Measurements from ENCODE around the gene MBP.

The MBP gene

DNA sequence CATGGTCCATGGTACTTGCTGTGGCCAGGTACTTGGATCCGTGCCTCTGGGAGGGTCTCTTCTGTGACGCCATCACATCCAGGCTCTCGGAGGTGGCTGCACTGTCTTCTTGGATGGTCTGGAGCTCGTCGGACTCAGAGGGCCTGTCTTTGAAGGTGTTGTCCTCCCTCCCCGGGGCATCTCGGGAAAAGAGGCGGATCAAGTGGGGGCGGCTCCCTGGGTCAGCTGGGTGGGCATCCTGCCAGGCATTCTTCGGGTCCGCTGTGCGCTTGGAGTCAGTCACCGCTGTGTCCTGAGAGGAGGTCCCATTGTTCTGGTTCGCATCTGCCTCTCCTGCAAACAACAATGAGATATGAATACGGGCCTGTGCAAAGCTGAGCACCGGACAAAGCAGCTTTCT lies 115.6 kb downstream of the MBP start:
- DNase-seq, result no peak

DNA sequence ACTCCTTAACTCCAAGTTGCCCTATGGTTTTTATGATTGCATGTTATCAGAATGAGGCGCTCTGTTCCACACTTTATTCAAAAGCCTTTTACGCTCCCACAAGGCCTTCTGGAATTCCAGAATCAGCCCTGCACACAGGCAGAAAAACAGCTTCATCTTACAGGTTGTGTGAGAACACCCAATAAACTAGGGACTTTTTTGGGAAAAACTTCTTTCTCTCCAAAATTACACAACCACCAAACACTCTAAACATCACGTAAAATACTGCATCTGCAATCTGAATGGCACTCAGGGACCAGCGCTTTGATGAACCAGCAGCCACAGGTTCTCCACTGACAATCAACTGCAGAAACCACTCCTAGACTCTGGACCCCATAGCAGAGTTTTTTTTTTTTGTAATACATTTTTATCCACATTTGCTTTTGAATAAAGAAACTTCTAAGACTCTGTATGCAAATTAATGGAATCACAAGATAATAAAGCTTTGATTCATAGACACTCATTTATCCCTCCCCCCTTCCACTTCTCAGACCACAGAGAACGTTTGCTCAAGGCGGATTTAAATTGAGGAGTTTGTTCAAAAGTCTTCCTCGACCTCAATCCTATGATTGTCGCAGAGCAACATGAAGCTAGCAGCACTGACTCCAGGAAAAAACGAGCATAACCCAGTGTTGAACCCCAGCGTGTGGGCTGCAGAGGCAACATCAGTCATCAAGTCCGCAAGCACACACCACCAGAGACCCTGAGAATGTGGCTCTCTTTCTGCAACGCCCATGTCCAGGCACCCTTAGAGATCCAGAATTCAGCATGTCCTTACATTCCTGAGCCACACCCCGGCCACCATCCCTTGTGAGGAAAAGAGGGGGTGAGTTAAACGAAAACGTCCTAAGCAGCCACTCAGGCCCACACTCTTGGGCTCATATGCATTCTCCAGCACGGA lies 116.5 kb downstream of the MBP start:
- DNase-seq, result no peak

DNA sequence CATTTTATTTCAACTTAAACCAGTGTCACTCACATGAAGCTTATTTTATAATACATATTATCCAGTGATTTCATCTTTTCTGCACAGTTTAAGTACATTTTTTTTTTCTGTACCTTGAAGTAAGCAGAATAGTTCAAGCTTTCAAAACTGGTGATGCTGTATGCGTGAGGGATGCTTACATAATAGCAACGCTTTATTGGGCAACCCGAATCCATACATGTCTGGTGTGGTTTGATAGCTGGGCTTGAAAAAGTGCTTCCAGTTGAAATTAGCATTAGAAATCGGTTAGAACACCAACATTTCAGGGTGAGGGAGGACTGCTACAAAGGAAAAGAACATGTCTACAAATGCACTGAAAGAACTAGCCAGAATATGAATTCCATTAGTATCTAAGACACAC lies 117.4 kb downstream of the MBP start:
- DNase-seq, result no peak

DNA sequence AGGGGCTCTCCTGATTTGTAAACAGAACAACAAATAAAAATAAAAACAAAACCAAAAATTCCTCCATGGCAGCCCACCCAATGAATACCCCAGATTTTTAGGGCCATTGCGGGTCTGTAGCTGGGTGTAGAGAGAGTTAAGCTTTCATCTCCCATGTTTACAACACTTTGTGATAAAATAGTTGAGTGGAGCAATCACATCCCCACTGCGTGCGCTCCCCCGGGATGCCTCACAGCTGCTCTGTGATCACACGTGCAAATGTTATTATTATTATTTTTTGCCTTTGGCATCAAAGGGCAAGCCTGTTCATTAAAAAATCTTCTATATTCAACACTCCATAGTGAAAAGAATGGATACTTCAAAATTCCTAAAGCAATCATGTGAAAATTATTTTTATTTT lies 118.0 kb downstream of the MBP start:
- DNase-seq, result no peak

DNA sequence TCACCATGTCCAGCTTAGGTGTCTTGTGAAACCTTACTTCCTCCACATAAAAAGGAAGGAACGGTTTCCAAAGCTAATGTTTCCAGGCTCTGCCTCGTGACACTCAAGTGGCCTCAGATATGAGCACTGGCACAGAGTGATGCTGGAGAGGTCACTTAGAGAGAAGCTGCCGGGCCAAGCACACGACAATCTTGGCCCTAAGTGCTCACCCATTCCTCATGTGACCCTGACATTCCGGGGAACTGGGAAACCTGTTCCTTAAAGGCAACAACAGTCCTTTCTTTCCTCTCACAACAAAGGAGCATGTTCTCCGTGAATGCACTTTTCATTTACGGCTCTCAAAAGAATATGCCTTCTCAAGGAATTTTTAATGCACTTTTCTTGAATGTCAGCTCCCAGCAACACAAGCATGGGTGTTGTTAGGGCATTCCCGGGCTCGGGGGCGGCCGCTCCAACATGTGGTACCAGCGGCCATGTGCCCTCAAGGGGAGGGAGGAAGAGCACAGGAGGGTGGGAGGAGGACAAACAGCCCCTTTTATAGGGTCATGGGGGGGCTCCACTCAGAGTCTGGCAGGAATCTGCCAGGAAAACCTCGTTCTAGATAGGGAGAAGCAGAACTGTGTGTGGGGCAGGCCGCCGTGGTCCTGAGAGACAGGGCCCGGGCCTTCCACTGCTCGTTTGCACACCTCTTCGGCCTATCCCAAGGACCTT lies 118.6 kb downstream of the MBP start:
- no peak for DNase-seq

DNA sequence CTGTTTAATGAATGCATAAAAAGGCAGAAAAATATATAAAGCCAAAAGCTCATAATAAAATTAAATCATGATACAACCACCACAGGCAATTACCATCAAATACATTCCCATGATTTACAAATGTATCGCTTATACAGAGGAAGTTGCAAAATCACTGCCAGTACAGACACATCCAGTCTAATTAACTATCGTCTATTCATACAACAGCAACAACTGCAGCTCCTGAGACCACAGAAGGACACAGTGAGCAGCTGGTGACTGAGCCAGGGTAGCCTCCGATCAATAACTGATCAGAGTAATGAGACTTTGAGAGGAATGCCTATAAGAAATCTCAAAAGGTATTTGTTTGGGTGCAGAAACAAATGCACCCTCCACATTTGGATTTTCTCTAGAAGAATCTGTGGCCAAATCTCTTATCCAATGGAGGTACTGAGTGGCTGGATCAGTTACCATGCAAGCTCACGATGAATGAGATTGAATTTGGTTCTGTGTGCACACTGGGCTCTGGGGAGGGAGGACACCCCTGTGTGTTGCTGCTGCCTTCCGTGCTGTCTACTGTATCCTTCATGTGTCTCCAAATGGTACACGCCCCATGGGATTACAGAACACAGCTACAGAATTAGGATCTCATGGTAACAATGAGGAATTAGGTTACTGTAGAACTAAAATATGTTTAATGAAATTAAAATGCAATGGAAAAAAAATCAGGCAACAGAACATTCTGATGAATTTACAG lies 119.6 kb downstream of the MBP start:
- DNase-seq, result no peak

DNA sequence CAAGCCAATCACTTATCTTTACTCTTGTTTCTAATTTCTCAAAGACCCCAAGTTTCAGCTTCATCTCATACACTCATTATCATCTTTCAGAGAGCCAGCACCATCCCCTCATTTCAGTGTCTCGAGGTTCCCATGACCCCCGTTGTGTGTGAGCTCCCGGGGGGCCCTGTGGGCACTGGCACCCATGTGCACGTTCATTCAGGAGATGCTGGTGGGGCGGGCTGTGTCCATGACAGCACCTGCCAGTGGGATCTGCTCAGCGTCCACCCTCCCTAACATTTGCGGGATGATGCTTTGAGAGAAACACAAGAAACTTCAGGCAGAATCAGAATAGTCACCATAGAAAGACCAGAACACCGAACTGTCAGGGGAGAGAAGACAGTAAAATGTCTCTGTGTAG lies 120.5 kb downstream of the MBP start:
- DNase-seq, result no peak

DNA sequence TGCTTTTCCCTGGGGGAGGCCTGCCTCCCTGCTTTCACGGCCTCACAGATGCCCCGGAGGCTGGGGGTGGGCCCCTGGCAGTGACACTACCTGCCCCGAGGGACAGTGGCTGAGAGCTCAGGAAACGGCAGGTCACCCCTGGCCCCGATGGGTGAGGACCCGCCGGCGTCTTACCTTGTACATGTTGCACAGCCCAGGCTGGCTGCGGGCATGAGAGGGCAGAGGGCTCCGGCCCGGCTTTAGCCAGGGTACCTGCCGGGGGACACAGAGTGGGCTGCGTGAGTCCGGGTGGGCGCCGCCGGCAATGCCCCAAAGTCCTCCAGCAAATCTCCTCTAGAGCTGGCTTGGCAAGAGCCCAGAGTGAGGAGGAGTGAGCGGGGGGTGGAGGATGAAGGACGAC lies 122.9 kb downstream of the MBP start:
- DNase-seq, result no peak

DNA sequence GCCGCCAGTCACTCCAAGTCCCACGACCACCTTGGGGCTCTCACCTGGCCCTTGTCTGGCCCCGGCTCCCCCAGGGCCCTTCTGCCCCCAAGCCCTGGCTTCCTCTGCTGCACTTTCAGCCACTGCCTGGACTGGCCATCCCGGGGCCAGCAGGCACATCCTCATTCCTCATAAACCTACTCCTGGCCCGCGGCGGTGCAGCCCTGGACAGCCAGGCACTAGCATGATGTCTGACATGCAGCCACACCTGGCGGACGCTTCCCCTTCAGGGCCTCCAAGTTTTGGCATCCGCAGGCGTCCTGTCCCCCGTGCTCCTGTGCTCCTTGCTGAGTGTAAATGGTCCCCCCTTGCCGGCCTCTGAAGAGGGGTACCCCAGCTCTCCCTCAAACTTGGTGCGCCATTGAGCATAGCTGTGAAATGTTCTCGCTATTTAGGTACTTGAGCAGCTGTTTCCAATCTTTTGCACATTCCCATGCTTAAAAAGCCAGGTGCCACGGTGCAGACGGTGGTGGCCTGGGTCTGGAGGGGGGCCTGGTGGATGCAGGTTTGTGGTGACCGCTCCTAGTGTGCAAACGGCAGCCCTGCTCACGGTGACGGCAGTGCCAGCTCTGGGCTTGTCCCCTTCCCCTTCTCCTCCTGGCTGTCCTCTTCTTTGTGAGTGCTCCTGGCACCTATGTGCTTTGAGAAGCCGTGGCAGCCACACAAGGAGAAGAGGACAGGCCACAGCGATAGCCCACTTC lies 123.8 kb downstream of the MBP start:
- no peak for DNase-seq

DNA sequence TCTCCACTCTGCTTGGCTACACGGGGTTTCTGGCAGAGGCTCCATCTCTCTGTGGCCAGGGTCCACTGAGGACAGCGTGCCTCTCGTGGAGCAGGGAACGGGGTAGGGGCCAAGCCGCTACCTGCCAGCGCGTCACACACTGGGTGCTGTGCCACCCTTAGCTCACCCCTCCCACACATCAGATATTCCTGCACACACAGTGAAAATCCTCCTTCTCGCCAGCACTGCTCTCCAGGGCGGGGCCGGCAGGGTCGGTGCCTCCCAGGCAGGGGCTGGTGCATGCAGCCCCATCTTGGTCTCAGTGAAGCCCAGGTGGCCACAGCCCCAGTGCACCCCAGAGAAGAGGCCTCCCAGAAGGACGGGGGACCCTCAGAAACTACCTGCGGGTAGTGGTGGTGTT lies 124.6 kb downstream of the MBP start:
- no peak for DNase-seq

DNA sequence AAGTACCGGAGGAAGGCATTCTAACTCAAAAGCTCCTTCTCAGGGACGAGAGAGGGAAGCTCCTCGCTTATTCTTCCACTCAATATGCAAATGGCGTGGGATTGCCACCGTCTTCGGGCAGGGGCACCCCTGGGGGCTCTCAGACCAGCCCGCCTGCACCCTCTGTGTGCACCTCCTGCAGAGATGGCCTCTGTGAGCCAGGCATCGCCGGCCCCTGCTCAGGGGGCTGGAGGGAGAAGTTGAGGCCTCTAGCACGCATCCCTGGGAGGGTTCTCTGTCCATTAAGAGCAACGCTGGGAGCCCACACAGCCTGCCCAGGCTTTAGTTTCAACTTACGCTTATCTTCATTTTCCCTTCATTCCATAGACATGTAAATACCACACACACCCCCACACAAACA lies 125.3 kb downstream of the MBP start:
- DNase-seq, result no peak

DNA sequence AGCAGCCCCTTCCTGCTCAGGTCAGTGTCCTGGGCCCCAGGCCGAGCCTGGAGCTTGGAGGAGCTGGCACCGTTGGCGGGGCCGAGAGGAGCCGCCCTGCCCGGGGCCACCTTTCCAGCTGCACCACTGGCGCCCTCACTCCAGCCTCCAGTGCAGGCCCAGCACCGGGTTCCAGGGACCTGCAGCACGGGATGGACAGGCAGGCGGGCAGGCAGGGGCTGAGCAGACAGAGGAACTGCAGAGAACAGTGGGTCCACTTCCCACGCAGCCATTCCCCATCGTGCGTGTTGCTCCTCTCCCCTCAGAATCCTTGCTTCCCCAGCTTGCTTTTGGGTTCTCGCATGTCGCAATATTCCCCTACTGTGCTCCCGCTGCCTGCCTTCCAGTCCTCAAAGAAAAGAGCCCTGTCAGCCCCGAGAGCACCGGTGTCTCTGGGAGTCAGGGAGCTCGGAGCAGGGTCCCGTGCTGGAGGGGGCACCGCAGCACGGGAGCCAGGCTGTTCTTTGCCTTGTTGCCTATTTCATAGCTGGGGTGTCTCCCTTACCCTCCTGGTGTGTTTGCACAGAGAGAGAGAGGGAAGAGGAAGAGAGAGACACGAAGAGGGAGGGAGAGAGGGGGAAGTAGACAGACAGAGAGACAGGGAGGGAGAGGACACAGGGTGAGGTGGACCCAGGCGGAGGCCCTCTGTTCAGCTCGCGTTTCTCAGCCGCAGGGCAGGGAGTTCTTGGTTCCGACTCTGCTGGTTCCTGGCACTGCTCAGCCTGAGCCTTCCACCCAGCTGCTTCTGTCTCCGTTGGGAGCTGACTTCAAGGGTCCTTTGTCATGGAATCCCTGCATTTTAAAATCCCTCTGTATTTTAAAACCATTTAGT lies 126.0 kb downstream of the MBP start:
- DNase-seq, result no peak

DNA sequence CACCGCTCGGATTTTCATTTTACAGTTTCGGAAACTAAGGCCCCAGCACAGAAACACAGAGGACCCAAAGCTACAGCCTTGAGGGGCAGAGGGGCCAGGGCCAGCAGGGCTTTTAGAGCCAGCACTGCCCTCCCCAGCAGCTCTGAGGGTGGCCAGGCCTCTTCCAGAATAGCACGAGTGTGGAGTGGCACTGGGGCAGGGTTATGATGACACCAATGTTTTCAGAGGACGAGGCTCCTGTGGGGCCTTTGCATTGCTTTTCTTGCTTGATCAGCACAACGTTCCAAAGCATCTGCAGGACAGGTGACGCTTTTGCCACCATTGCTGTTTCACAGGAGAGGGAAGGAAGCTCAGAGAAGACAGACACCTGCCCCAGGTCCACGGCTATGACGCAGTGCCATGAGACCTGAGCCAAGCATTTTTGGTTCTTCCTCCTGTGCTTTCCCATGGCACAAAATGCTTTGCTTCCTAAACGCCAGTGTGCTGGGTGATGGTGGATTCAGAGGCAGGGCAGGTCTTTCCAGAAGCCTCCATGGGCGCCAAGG lies 126.9 kb downstream of the MBP start:
- DNase-seq, result no peak

DNA sequence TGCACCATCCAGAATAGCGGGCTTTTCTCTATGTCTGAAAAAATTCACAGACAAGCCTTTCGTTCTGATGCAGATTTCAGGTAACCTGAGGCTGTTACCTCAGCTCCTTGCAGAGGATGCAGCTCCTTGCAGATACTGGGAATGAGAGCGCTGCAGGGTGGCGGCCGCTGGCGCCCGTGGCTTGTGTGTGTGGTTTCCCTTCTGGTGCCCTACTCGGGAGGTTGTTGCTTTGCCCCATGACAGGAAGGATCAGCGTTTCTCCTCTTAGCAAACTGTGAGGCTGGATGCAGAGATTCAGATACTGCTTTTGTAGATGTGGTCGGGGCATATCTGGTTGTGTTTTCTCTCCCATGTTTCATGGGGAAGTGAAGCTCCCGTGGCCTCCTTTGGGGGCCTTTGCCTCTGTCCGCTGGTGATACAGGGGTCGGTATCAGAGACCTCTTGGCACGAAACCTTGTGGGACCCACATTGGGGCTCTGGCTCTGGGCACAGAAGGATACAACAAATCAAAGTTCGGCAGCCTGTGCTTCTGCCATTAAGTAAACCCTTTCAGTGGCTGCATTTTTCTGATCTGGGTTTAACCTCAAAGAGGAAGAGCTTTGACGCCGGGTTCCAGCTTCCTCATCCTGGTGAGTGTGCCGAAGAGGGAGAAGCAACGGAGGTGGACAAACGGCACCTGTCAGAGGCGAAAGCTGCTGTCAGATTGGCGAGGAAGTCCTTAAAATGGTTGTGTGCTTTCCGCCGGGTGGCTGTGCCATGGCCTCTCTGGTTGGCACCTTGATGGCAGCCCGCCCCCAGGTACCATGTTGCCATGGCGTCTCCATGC lies 127.8 kb downstream of the MBP start:
- DNase-seq, result no peak

DNA sequence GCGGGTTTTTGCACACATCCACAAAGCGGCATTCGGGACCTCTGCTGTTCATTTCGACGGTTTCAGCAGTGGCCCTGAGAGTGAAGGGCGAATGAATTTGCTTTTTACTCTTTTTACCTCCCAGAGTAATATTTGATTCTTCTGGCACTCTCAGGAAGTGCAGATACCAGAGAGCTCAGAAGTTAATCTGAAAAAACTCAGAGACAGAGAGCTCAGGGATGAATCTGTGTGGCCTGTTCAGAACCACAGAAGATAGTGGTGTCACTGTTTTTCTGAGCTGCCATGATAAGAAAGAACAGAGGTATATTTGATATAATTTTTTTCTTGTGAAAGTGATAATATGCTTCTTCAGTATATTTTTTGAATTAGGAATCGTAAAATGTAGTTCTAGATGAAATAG lies 129.3 kb downstream of the MBP start:
- DNase-seq, result no peak

DNA sequence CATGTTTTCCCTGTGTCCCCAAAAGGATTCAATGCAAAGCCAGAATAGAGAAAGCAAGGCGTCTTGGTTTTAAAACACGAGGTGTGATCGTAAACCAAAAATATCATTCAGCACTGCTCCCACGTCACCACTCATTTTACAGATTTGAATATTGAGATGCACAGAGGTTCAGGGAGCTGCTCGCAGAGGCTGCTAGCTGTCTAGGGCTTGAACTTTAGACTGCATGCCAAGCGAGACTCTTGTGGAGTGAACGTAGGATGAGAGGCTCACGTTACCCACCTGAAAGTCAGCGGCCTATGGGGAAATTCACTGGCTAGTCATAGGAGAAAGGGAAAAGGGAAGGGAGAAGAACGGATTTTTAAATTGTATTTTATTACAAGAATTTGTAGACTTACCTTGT lies 130.1 kb downstream of the MBP start:
- no peak for DNase-seq

DNA sequence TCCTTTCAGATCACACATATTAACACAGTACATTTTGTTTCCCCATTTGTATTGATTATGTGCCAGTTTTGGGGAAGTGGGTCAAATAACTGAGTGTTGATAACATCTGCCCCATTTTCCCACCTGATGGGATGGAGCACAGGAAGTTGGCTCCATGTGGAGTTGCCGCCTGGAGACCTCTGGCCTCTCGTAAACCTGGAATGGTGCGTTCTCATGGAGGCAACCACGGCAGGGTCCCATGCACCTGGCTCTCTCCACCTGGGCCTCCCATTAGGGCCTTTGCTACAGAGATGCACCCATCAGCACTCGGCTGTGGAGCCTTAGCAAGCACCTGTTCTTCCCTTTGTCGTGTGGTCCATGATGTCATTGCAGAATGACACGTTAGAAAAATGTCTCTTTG lies 130.6 kb downstream of the MBP start:
- DNase-seq, result no peak

DNA sequence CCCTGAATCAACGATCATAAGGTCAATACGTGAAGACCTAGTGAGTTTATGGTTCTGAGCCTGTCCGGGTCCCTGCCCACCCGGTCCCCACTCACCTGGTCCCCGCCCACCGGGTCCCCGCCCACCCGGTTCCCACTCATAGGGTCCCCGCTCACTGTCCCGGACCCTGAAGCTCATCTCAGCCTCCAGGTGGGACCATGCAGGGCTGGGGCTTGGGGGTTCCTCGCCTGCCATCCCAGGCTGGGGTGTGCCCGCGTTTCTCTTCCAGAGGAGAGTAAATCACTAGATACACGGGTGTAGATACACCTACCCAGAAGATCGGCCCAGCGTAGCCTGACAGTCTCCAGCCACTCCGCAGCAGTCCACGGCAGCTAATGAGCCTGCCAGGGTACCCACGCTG lies 131.5 kb downstream of the MBP start:
- no peak for DNase-seq

DNA sequence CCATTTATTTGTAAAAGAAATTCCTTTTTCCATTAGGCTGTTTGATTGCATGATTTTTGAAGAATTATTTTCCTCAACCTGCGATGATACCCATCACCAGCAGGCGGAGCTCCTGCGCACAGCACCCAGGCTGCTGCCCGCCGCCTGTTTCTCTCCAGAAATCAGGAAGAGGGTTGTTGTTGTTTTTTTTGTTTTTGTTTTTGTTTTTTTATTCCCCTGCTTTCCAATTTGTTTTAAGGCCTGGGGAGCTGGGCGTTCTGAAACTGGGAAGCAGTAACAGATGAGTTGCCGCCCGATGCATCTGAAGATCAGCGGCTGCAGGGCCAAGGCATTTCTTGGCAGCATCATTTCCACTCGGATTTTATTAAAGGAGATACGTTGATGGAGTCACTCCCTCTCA lies 132.1 kb downstream of the MBP start:
- peak; percentile 54 for DNase-seq

DNA sequence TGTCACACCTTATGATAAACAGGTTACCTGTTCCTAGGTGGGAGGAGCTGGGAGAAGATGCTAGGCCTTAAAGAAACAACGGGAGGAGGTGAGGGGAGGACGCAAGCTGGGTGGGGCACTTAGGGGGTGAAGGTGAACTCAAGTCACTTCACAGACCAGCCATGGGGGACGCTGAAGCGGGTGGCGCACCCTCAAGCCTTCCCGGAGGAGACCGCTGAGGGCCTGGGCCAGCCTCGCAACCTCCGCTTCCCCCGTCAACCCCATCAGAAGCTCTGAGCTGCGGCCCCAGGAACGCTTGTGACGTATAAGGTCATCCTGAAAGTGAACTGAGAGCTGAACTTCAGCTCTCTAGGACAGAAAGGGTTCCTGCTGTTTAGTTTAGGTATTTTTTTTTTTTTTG lies 133.5 kb downstream of the MBP start:
- no peak for DNase-seq
